ENCODE results near the gene MYLK4. TPM values are rescaled to one million over a fixed set of nuclear protein-coding genes. Genes with fewer than 3 reads are reported as not detected.

MYLK4 gene
- polyA plus RNA-seq, 1 experiment = 0.21 TPM

- POLR2A ChIA-PET = no interaction called here
Observed at GRCh38 chr6:2652611-2653010, 98.1 kb downstream of the MYLK4 start.

GRCh38 chr6:2651961-2652360 is 98.8 kb downstream of the MYLK4 start:
- Histone ChIP-seq H3K4me3 (ENCODE audit: low read depth, low read length) (no peak overlapping the region), H3K27me3 (ENCODE audit: control insufficient read depth, insufficient read depth, low read length) (peaks cover 6% of the 10 kb centered on the region), H3K9me3 (ENCODE audit: control insufficient read depth, insufficient read depth, low read length) (no peaks in the 10 kb centered on the region), H3K27ac (ENCODE audit: low read depth, low read length) (no peak overlapping the region)
- ChIA-PET POLR2A (no interaction called here), CTCF (no interaction called here)
- no peak for TF ChIP-seq CTCF (IDR thresholded peaks at IDR 0.05; ENCODE audit: low read depth, low read length)
- DNase-seq (ENCODE audit: low read depth, low spot score) = no peak

More at GRCh38 chr6:2652611-2653010, 98.1 kb downstream of the MYLK4 start:
- Histone ChIP-seq H3K27ac (ENCODE audit: low read depth, low read length) (no peak overlapping the region), H3K9me3 (ENCODE audit: control insufficient read depth, insufficient read depth, low read length) (no peaks in the 10 kb centered on the region), H3K27me3 (ENCODE audit: control insufficient read depth, insufficient read depth, low read length) (no peaks in the 10 kb centered on the region), H3K4me3 (ENCODE audit: low read depth, low read length) (no peak overlapping the region)
- TF ChIP-seq CTCF (IDR thresholded peaks at IDR 0.05; ENCODE audit: low read depth, low read length) = no peak
- no peak for DNase-seq (ENCODE audit: low read depth, low spot score)
- CTCF ChIA-PET = interaction anchor here (2.5 kb wide), 1 partner anchor 18 kb away, joined by 15 read pairs; no protein-coding TSS in a partner anchor

- no peak for TF ChIP-seq CTCF (IDR thresholded peaks at IDR 0.05; ENCODE audit: low read depth, low read length)
- no peak overlapping the region for H3K27ac ChIP-seq (ENCODE audit: low read depth, low read length)
- DNase-seq (ENCODE audit: low read depth, low spot score) = no peak
- ChIA-PET CTCF (interaction anchor here (0.5 kb wide), 1 partner anchor 203 kb away, joined by 3 read pairs; no protein-coding TSS in a partner anchor), POLR2A (no interaction called here)
- no peak overlapping the region for H3K4me3 ChIP-seq (ENCODE audit: low read depth, low read length)
- H3K27me3 ChIP-seq (ENCODE audit: control insufficient read depth, insufficient read depth, low read length) = peaks cover 10% of the 10 kb centered on the region
- no peaks in the 10 kb centered on the region for H3K9me3 ChIP-seq (ENCODE audit: control insufficient read depth, insufficient read depth, low read length)
Observed at GRCh38 chr6:2651536-2651935, 99.2 kb downstream of the MYLK4 start.

- no peak for TF ChIP-seq CTCF (IDR thresholded peaks at IDR 0.05; ENCODE audit: low read depth, low read length)
- Histone ChIP-seq H3K27ac (ENCODE audit: low read depth, low read length) (no peak overlapping the region), H3K4me3 (ENCODE audit: low read depth, low read length) (no peak overlapping the region), H3K27me3 (ENCODE audit: control insufficient read depth, insufficient read depth, low read length) (peaks cover 21% of the 10 kb centered on the region), H3K9me3 (ENCODE audit: control insufficient read depth, insufficient read depth, low read length) (no peaks in the 10 kb centered on the region)
- ChIA-PET POLR2A (no interaction called here), CTCF (interaction anchor here (7.8 kb wide), 1 partner anchor 12 kb away, joined by 53 read pairs; no protein-coding TSS in a partner anchor)
- no peak for DNase-seq (ENCODE audit: low read depth, low spot score)
Observed at GRCh38 chr6:2646346-2646745, 104.4 kb downstream of the MYLK4 start.

- ChIA-PET POLR2A (no interaction called here), CTCF (interaction anchor here (7.8 kb wide), 1 partner anchor 10 kb away, joined by 53 read pairs; no protein-coding TSS in a partner anchor)
- Histone ChIP-seq H3K27me3 (ENCODE audit: control insufficient read depth, insufficient read depth, low read length) (peaks cover 30% of the 10 kb centered on the region), H3K27ac (ENCODE audit: low read depth, low read length) (no peak overlapping the region), H3K9me3 (ENCODE audit: control insufficient read depth, insufficient read depth, low read length) (no peaks in the 10 kb centered on the region; the same call in 1 of the 2 replicates), H3K4me3 (ENCODE audit: low read depth, low read length) (no peak overlapping the region)
- no peak for DNase-seq (ENCODE audit: low read depth, low spot score)
- TF ChIP-seq CTCF (IDR thresholded peaks at IDR 0.05; ENCODE audit: low read depth, low read length) = no peak
Observed at GRCh38 chr6:2643935-2644539, 106.7 kb downstream of the MYLK4 start.
